Mesothelial cell of epicardium (in vitro differentiated cells): ENCODE results near the gene EMID1. TPM values are rescaled to one million over a fixed set of nuclear protein-coding genes. Genes with fewer than 3 reads are reported as not detected.

Source experiments
- DNase-seq, 2 experiments: peaks; one replicate each; pipeline ENCODE4 v3.0.0; 2021; ENCODE audit warnings: low spot score in 2 of 2; ENCODE audit not compliant: unreplicated experiment in 2 of 2
- H3K27ac Mint-ChIP-seq: 2 replicates; pipeline ENCODE4 v1.8.0; 2021; ENCODE audit warnings: mixed read lengths
- H3K27me3 Mint-ChIP-seq: 2 replicates; pipeline ENCODE4 v1.8.0; 2021; ENCODE audit warnings: low read depth, mixed read lengths
- H3K36me3 Mint-ChIP-seq: 2 replicates; pipeline ENCODE4 v1.8.0; 2021; ENCODE audit warnings: mixed read lengths
- H3K4me1 Mint-ChIP-seq: 2 replicates; pipeline ENCODE4 v1.8.0; 2021; ENCODE audit warnings: mixed read lengths
- H3K4me3 Mint-ChIP-seq: 2 replicates; pipeline ENCODE4 v1.8.0; 2021; ENCODE audit warnings: mild to moderate bottlenecking, moderate library complexity, mixed read lengths
- H3K9me3 Mint-ChIP-seq: 2 replicates; pipeline ENCODE4 v1.8.0; 2021; ENCODE audit warnings: mixed read lengths
- CTCF ChIP-seq: fragments of 200-600 bp; sonication (generic); IDR thresholded peaks from one replicate; pipeline ENCODE4 v1.5.0; 2021; ENCODE audit warnings: antibody characterized with exemption; ENCODE audit not compliant: unreplicated experiment
- total RNA-seq: library from RNA; stranded (reverse); gene quantifications from 3 replicates; pipeline ENCODE4 v1.2.1, GENCODE V29; 2021

The EMID1 gene
- total RNA-seq, 1 donor from 2014 or later = 15.7 TPM

GRCh38 chr22:29200901-29201300 lies 4.8 kb upstream of the EMID1 start:
- Mint-ChIP-seq H3K4me1 (peaks cover 12% of the 10 kb centered on the region), H3K27ac (no peak overlapping the region), H3K4me3 (no peak overlapping the region), H3K27me3 (no peaks in the 10 kb centered on the region), H3K9me3 (no peaks in the 10 kb centered on the region), H3K36me3 (no peaks in the 10 kb centered on the region)
- no peak for TF ChIP-seq CTCF
- no peak for DNase-seq

- Mint-ChIP-seq H3K27ac (no peak overlapping the region), H3K9me3 (no peaks in the 10 kb centered on the region), H3K36me3 (no peaks in the 10 kb centered on the region), H3K4me1 (peaks cover 13% of the 10 kb centered on the region), H3K4me3 (no peak overlapping the region), H3K27me3 (no peaks in the 10 kb centered on the region)
- no peak for DNase-seq
- no peak for TF ChIP-seq CTCF
Observed at GRCh38 chr22:29201782-29202181, 3.9 kb upstream of the EMID1 start.

GRCh38 chr22:29202212-29203192 lies 3.2 kb upstream of the EMID1 start:
- no peak for DNase-seq

GRCh38 chr22:29203488-29204454 lies 1.9 kb upstream of the EMID1 start:
- no peak for TF ChIP-seq CTCF
- no peak for DNase-seq
- Mint-ChIP-seq H3K36me3 (no peaks in the 10 kb centered on the region), H3K27me3 (no peaks in the 10 kb centered on the region), H3K4me1 (peaks cover 13% of the 10 kb centered on the region), H3K9me3 (no peaks in the 10 kb centered on the region), H3K27ac (no peak overlapping the region), H3K4me3 (peak overlapping the region; percentile 2)

More at GRCh38 chr22:29202212-29203192, 3.2 kb upstream of the EMID1 start:
- Mint-ChIP-seq H3K36me3 (no peaks in the 10 kb centered on the region), H3K27ac (peak overlapping the region; percentile 2), H3K4me1 (peaks cover 13% of the 10 kb centered on the region), H3K27me3 (no peaks in the 10 kb centered on the region), H3K9me3 (no peaks in the 10 kb centered on the region), H3K4me3 (no peak overlapping the region)
- no peak for TF ChIP-seq CTCF

- TF ChIP-seq CTCF = no peak
- Mint-ChIP-seq H3K27me3 (no peaks in the 10 kb centered on the region), H3K4me3 (peak overlapping the region; percentile 52), H3K36me3 (no peaks in the 10 kb centered on the region), H3K27ac (no peak overlapping the region), H3K9me3 (no peaks in the 10 kb centered on the region), H3K4me1 (peaks cover 22% of the 10 kb centered on the region)
- no peak for DNase-seq
Observed at GRCh38 chr22:29204455-29205183, 1.1 kb upstream of the EMID1 start.
